ENCODE measurements around the gene ZC4H2. TPM values are rescaled to one million over a fixed set of nuclear protein-coding genes. Genes with fewer than 3 reads are reported as not detected.
"Not testable (repeated sequence)": the region's sequence is repeated elsewhere in the genome, so short reads cannot be mapped to it uniquely, and the experiment has no call there.

ZC4H2 gene
- total RNA-seq = 10 to 100 TPM in 1 of 4 donors, 1 to 10 TPM in 3; 4.8 to 10.3 (median 5.2) TPM

DNA sequence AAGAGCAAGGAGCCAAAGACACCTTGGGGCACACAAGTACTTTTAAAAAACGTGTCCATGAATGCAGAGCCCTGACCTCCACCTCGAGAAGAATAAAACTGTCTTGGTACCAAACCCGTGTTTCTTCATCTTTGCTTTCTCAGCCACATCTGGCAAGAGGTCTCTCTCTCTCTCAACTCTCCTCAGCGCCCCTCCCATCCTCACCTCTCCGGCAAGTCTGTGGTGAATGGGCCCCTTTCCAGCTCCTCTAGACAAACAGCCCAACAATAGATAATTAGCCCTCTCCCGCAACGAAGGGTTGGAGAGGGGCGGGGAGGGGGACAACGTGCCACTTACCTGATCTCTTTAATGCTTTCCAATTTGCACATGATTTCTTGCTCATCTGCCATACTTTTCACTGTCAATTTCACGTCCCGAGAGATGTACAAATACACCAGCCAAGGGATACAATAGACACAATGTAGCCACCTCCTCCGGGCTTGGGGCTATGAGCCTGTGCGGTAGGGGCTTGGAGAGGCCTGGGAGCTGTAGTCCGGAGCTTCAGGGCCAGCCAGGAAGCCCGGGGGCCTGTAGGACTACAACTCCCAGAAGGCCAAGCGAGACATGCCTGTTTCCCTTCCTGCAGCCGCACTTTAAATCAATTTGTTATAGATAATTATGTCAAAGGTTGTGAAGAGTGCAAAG is at the start of gene ZC4H2:
Gene ZC4H2 (minus strand): TSS at position 462 of the 684 bp plus-strand sequence. CDS start 73 bp downstream, at position 389.
- intact Hi-C loops (cut with DNase I; ENCODE audit: low total_unique reads) = no loop called here
- peak; percentile 41 to 91 for DNase-seq (ENCODE audit: low spot score in 2 of 2)
- no peak for TF ChIP-seq POLR2A (IDR thresholded peaks at IDR 0.05)
- TF ChIP-seq, protein P1, sequence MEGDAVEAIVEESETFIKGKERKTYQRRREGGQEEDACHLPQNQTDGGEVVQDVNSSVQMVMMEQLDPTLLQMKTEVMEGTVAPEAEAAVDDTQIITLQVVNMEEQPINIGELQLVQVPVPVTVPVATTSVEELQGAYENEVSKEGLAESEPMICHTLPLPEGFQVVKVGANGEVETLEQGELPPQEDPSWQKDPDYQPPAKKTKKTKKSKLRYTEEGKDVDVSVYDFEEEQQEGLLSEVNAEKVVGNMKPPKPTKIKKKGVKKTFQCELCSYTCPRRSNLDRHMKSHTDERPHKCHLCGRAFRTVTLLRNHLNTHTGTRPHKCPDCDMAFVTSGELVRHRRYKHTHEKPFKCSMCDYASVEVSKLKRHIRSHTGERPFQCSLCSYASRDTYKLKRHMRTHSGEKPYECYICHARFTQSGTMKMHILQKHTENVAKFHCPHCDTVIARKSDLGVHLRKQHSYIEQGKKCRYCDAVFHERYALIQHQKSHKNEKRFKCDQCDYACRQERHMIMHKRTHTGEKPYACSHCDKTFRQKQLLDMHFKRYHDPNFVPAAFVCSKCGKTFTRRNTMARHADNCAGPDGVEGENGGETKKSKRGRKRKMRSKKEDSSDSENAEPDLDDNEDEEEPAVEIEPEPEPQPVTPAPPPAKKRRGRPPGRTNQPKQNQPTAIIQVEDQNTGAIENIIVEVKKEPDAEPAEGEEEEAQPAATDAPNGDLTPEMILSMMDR (IDR thresholded peaks at IDR 0.05) = no peak
- WGBS, 2 donors = 1 to 23% methylated on average over 16 to 17 of the region's 17 CpGs
- peak within 1 kb of the TSS; percentile 30 for H3K4me3 ChIP-seq (ENCODE audit: low read depth, poor library complexity, severe bottlenecking)

GRCh38 chrX:65017451-65017850 is 41.2 kb upstream of the ZC4H2 start:
- no peak overlapping the region for H3K4me3 ChIP-seq (ENCODE audit: low read depth, poor library complexity, severe bottlenecking)
- intact Hi-C loops (cut with DNase I; ENCODE audit: low total_unique reads) = no loop called here
- TF ChIP-seq POLR2A (IDR thresholded peaks at IDR 0.05) = no peak
- TF ChIP-seq, protein P1 (IDR thresholded peaks at IDR 0.05) = no peak
- WGBS, 2 donors = 43 to 55% methylated on average over 1 of the region's 1 CpG
- no peak for DNase-seq (ENCODE audit: low spot score in 2 of 2)

DNA sequence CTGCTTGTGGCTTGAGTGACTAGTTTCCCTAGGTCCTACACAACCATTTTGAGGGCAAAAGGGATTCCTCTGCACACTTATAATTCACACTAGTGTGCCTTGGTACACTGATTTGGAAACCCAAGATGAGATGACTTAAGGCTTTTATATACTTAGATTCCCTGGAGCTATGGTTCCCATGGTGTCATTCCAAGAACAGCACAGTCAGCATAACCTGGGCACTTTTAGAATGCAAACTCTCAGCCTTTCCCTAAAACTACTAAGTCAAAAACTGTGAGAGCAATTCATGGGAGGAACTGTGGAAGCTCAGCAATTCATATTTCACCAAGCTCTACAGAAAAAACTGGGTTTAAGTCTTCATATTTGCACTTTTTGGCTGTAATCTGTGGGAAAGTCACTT is 38.0 kb upstream of the ZC4H2 start:
- no peak for TF ChIP-seq POLR2A (IDR thresholded peaks at IDR 0.05)
- TF ChIP-seq, protein P1 (IDR thresholded peaks at IDR 0.05) = no peak
- intact Hi-C loops (cut with DNase I; ENCODE audit: low total_unique reads) = no loop called here
- no peak overlapping the region for H3K4me3 ChIP-seq (ENCODE audit: low read depth, poor library complexity, severe bottlenecking)
- no peak for DNase-seq (ENCODE audit: low spot score in 2 of 2)

- intact Hi-C loops (cut with DNase I; ENCODE audit: low total_unique reads) = no loop called here
- TF ChIP-seq, protein P1 (IDR thresholded peaks at IDR 0.05) = no peak
- no peak for TF ChIP-seq POLR2A (IDR thresholded peaks at IDR 0.05)
- DNase-seq (ENCODE audit: low spot score in 2 of 2) = no peak
- no peak overlapping the region for H3K4me3 ChIP-seq (ENCODE audit: low read depth, poor library complexity, severe bottlenecking)
Observed at GRCh38 chrX:65009459-65009858, 33.2 kb upstream of the ZC4H2 start.

GRCh38 chrX:65002208-65002607 is 26.0 kb upstream of the ZC4H2 start:
- 90 to 91% methylated on average over 2 to 20 of the region's 26 CpGs for WGBS, 2 donors
- intact Hi-C loops (cut with DNase I; ENCODE audit: low total_unique reads); H3K4me3 ChIP-seq (ENCODE audit: low read depth, poor library complexity, severe bottlenecking); DNase-seq (ENCODE audit: low spot score in 2 of 2): not testable (repeated sequence)

GRCh38 chrX:64996805-64997204 is 20.6 kb upstream of the ZC4H2 start:
- WGBS, 2 donors = 28 to 53% methylated on average over 1 of the region's 1 CpG
- TF ChIP-seq POLR2A (IDR thresholded peaks at IDR 0.05) = no peak
- TF ChIP-seq, protein P1 (IDR thresholded peaks at IDR 0.05) = no peak
- H3K4me3 ChIP-seq (ENCODE audit: low read depth, poor library complexity, severe bottlenecking) = no peak overlapping the region
- no peak for DNase-seq (ENCODE audit: low spot score in 2 of 2)
- intact Hi-C loops (cut with DNase I; ENCODE audit: low total_unique reads) = no loop called here
